PFSK-1 (cell line): ENCODE measurements around the gene AURKA.

Experiments used
- FOXP2 ChIP-seq: optimal IDR thresholded peaks from 2 replicates; pipeline ENCODE3; 2011; ENCODE audit warnings: borderline replicate concordance, control low read depth, inconsistent platforms; ENCODE audit not compliant: insufficient read depth; ENCODE audit errors: extremely low read length, extremely low read depth
- POLR2AphosphoS5 ChIP-seq: IDR thresholded peaks from 2 replicates; pipeline ENCODE4 v1.6.1; 2012; ENCODE audit warnings: low read depth, mild to moderate bottlenecking, control low read depth, low read length, moderate library complexity
- SIN3A ChIP-seq: IDR thresholded peaks from 2 replicates; pipeline ENCODE4 v1.6.1; 2012; ENCODE audit warnings: mild to moderate bottlenecking, low read length, moderate library complexity, borderline replicate concordance; ENCODE audit not compliant: insufficient read depth
- TAF1 ChIP-seq: IDR thresholded peaks from 2 replicates; pipeline ENCODE4 v1.6.1; 2012; ENCODE audit warnings: low read length, control low read depth, borderline replicate concordance; ENCODE audit not compliant: insufficient read depth
- TF ChIP-seq, protein P1 (sequence below), 2 experiments: IDR thresholded peaks; 2 replicates each; pipeline versions ENCODE4 v1.6.1 to v1.8.0; 2011 to 2012; ENCODE audit warnings: low read depth in 2 of 2, low read length in 2 of 2, control low read depth in 1 of 2, inconsistent platforms in 1 of 2, mild to moderate bottlenecking in 1 of 2, moderate library complexity in 1 of 2; ENCODE audit not compliant: insufficient read depth in 1 of 2

DNA sequence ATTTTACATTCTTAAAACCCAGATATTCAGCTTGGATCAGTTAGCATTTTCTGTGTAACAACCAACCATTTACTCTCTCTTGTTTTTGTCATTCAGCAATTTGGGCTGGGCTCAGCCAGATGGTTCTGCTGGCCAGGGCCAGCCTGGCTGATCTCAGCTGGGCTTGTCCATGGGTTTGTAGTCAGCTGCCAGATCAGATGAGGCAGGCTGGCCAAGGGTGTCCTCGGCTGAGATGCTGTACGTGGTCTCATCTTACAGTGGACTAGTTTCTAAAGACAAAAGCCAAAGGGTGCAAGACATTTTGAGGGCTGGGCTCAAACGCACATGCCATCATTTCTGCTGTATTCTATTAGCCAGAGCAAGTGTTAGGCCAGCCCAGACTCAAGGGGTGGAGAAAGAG is 49.2 kb downstream of the AURKA start:
- TF ChIP-seq POLR2AphosphoS5, result no peak
- TF ChIP-seq SIN3A, result no peak
- TF ChIP-seq TAF1, result no peak
- TF ChIP-seq, protein P1, sequence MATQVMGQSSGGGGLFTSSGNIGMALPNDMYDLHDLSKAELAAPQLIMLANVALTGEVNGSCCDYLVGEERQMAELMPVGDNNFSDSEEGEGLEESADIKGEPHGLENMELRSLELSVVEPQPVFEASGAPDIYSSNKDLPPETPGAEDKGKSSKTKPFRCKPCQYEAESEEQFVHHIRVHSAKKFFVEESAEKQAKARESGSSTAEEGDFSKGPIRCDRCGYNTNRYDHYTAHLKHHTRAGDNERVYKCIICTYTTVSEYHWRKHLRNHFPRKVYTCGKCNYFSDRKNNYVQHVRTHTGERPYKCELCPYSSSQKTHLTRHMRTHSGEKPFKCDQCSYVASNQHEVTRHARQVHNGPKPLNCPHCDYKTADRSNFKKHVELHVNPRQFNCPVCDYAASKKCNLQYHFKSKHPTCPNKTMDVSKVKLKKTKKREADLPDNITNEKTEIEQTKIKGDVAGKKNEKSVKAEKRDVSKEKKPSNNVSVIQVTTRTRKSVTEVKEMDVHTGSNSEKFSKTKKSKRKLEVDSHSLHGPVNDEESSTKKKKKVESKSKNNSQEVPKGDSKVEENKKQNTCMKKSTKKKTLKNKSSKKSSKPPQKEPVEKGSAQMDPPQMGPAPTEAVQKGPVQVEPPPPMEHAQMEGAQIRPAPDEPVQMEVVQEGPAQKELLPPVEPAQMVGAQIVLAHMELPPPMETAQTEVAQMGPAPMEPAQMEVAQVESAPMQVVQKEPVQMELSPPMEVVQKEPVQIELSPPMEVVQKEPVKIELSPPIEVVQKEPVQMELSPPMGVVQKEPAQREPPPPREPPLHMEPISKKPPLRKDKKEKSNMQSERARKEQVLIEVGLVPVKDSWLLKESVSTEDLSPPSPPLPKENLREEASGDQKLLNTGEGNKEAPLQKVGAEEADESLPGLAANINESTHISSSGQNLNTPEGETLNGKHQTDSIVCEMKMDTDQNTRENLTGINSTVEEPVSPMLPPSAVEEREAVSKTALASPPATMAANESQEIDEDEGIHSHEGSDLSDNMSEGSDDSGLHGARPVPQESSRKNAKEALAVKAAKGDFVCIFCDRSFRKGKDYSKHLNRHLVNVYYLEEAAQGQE (IDR thresholded peaks at IDR 0.05; ENCODE audit: insufficient read depth in 1 of 2, low read depth in 2 of 2, low read length in 2 of 2), result no peak
- TF ChIP-seq FOXP2, result no peak
